Stomach (tissue), 4 donors: ENCODE data around the gene DQX1.

Experiments used
- EP300 ChIP-seq: sonication (generic); formaldehyde crosslinking; IDR thresholded peaks from one replicate; pipeline ENCODE4 v1.6.1; 2017; ENCODE audit warnings: antibody characterized with exemption
- POLR2A ChIP-seq, 4 donors: fragments of 450-650 bp; IDR thresholded peaks; one replicate each; pipeline ENCODE4 v1.6.1; 2016; ENCODE audit warnings: antibody characterized with exemption in 4 of 4, control low read depth in 2 of 4, mild to moderate bottlenecking in 1 of 4, moderate library complexity in 1 of 4
- POLR2AphosphoS5 ChIP-seq, 3 donors: sonication (generic); formaldehyde crosslinking; IDR thresholded peaks; one replicate each; pipeline ENCODE4 v1.6.1; 2016; ENCODE audit warnings: antibody characterized with exemption in 3 of 3
- TF ChIP-seq, protein P1 (sequence below), 7 experiments: fragments of 450-650 bp in 4 of 7; fragments of 200-600 bp in 3 of 7; sonication (generic) in 3 of 7; IDR thresholded peaks; one replicate each; pipeline ENCODE4 v1.5.1; 2016 to 2019; ENCODE audit warnings: antibody characterized with exemption in 7 of 7, control low read depth in 2 of 7, mild to moderate bottlenecking in 1 of 7

DNA sequence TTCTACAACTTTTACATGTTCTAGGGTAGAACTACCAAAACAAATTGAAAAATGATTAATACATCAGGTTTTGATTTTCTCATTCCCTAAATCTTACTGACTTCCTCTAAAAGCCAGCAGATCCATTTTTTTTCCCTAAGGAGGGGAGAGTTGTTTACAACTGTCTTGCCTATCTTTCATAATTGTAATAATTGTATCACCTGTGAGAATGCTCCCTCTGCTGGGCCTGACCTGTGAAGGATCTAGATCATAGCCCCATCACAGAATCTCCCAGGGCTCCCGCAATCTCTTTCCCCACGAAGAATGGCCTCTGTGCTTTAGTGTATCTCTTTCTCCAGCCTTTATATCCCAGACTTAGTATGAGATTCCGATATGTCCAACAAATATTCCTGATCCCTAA, 18.6 kb upstream of the DQX1 start:
- TF ChIP-seq POLR2A (IDR thresholded peaks at IDR 0.05) (no peak), POLR2AphosphoS5 (IDR thresholded peaks at IDR 0.05) (no peak), EP300 (no peak)
- TF ChIP-seq, protein P1, sequence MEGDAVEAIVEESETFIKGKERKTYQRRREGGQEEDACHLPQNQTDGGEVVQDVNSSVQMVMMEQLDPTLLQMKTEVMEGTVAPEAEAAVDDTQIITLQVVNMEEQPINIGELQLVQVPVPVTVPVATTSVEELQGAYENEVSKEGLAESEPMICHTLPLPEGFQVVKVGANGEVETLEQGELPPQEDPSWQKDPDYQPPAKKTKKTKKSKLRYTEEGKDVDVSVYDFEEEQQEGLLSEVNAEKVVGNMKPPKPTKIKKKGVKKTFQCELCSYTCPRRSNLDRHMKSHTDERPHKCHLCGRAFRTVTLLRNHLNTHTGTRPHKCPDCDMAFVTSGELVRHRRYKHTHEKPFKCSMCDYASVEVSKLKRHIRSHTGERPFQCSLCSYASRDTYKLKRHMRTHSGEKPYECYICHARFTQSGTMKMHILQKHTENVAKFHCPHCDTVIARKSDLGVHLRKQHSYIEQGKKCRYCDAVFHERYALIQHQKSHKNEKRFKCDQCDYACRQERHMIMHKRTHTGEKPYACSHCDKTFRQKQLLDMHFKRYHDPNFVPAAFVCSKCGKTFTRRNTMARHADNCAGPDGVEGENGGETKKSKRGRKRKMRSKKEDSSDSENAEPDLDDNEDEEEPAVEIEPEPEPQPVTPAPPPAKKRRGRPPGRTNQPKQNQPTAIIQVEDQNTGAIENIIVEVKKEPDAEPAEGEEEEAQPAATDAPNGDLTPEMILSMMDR (IDR thresholded peaks at IDR 0.05), result no peak
